ENCODE results near the gene F2RL2. TPM values are rescaled to one million over a fixed set of nuclear protein-coding genes. Genes with fewer than 3 reads are reported as not detected.

The F2RL2 gene
- total and polyA plus RNA-seq, 4 donors: 0.08 to 1.3 (median 0.78) TPM

- TF ChIP-seq, protein P1, sequence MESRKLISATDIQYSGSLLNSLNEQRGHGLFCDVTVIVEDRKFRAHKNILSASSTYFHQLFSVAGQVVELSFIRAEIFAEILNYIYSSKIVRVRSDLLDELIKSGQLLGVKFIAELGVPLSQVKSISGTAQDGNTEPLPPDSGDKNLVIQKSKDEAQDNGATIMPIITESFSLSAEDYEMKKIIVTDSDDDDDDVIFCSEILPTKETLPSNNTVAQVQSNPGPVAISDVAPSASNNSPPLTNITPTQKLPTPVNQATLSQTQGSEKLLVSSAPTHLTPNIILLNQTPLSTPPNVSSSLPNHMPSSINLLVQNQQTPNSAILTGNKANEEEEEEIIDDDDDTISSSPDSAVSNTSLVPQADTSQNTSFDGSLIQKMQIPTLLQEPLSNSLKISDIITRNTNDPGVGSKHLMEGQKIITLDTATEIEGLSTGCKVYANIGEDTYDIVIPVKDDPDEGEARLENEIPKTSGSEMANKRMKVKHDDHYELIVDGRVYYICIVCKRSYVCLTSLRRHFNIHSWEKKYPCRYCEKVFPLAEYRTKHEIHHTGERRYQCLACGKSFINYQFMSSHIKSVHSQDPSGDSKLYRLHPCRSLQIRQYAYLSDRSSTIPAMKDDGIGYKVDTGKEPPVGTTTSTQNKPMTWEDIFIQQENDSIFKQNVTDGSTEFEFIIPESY (IDR thresholded peaks at IDR 0.05): no peak
- TF ChIP-seq YY1 (IDR thresholded peaks at IDR 0.05) (no peak), GABPA (IDR thresholded peaks at IDR 0.05 in 1 of 2, conservative IDR thresholded peaks at IDR 0.05 in 1 of 2) (no peak), EGR1 (IDR thresholded peaks at IDR 0.05; ENCODE audit: low read depth in 2 of 2) (no peak), ATF3 (IDR thresholded peaks at IDR 0.05) (no peak), REST (IDR thresholded peaks at IDR 0.05) (no peak), HNF4A (conservative IDR thresholded peaks at IDR 0.05) (no peak), FOXA2 (IDR thresholded peaks at IDR 0.05) (no peak), RAD21 (IDR thresholded peaks at IDR 0.05) (no peak), MAX (IDR thresholded peaks at IDR 0.05) (no peak), JUND (IDR thresholded peaks at IDR 0.05) (no peak), NR2F2 (IDR thresholded peaks at IDR 0.05) (no peak), TAF1 (conservative IDR thresholded peaks at IDR 0.05) (no peak), FOXA1 (IDR thresholded peaks at IDR 0.05) (no peak)
- TF ChIP-seq, protein P2, sequence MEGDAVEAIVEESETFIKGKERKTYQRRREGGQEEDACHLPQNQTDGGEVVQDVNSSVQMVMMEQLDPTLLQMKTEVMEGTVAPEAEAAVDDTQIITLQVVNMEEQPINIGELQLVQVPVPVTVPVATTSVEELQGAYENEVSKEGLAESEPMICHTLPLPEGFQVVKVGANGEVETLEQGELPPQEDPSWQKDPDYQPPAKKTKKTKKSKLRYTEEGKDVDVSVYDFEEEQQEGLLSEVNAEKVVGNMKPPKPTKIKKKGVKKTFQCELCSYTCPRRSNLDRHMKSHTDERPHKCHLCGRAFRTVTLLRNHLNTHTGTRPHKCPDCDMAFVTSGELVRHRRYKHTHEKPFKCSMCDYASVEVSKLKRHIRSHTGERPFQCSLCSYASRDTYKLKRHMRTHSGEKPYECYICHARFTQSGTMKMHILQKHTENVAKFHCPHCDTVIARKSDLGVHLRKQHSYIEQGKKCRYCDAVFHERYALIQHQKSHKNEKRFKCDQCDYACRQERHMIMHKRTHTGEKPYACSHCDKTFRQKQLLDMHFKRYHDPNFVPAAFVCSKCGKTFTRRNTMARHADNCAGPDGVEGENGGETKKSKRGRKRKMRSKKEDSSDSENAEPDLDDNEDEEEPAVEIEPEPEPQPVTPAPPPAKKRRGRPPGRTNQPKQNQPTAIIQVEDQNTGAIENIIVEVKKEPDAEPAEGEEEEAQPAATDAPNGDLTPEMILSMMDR (IDR thresholded peaks at IDR 0.05; ENCODE audit: low read depth, low read length, missing input control): no peak
- Histone ChIP-seq H3K36me3 (ENCODE audit: control insufficient read depth in 4 of 4, insufficient read depth in 3 of 4, low read depth in 1 of 4, low read length in 3 of 4) (peaks cover 7 to 64% (median 41%) of the 10 kb centered on the region in 4 donors), H3K27ac (ENCODE audit: low read depth in 1 of 2, low read length in 2 of 2) (no peak overlapping the region), H3K9me3 (ENCODE audit: control insufficient read depth in 4 of 4, low read length in 3 of 4) (no peaks in the 10 kb centered on the region), H3K27me3 (ENCODE audit: control insufficient read depth in 4 of 4, insufficient read depth in 4 of 4, low read length in 3 of 4) (no peaks in the 10 kb centered on the region), H3K4me1 (ENCODE audit: control insufficient read depth in 4 of 4, insufficient read depth in 4 of 4, low read length in 3 of 4) (no peaks in the 10 kb centered on the region), H3K9ac (ENCODE audit: low read depth in 1 of 2, low read length in 2 of 2) (no peak overlapping the region), H3K4me3 (ENCODE audit: low read depth in 1 of 3, low read length in 3 of 3) (no peak overlapping the region)
- 99% methylated on average over 5 of the region's 5 CpGs for WGBS
- DNase-seq (ENCODE audit: low spot score): no peak
Observed at GRCh38 chr5:76669245-76669644, 46.0 kb upstream of the F2RL2 start.

GRCh38 chr5:76667495-76667894 is 44.3 kb upstream of the F2RL2 start:
- Histone ChIP-seq H3K9me3 (ENCODE audit: control insufficient read depth in 4 of 4, low read length in 3 of 4) (no peaks in the 10 kb centered on the region), H3K36me3 (ENCODE audit: control insufficient read depth in 4 of 4, insufficient read depth in 3 of 4, low read depth in 1 of 4, low read length in 3 of 4) (peaks cover 7 to 54% (median 36%) of the 10 kb centered on the region in 4 donors), H3K27me3 (ENCODE audit: control insufficient read depth in 4 of 4, insufficient read depth in 4 of 4, low read length in 3 of 4) (no peaks in the 10 kb centered on the region), H3K27ac (ENCODE audit: low read depth in 1 of 2, low read length in 2 of 2) (no peak overlapping the region), H3K9ac (ENCODE audit: low read depth in 1 of 2, low read length in 2 of 2) (no peak overlapping the region), H3K4me3 (ENCODE audit: low read depth in 1 of 3, low read length in 3 of 3) (no peak overlapping the region), H3K4me1 (ENCODE audit: control insufficient read depth in 4 of 4, insufficient read depth in 4 of 4, low read length in 3 of 4) (no peaks in the 10 kb centered on the region)
- no peak for DNase-seq (ENCODE audit: low spot score)
- 84% methylated on average over 2 of the region's 2 CpGs for WGBS
- TF ChIP-seq HNF4A (conservative IDR thresholded peaks at IDR 0.05): no peak
- no peak for TF ChIP-seq GABPA (IDR thresholded peaks at IDR 0.05 in 1 of 2, conservative IDR thresholded peaks at IDR 0.05 in 1 of 2)
- no peak for TF ChIP-seq EGR1 (IDR thresholded peaks at IDR 0.05; ENCODE audit: low read depth in 2 of 2)
- TF ChIP-seq REST (IDR thresholded peaks at IDR 0.05): no peak
- no peak for TF ChIP-seq HNF4G (IDR thresholded peaks at IDR 0.05)
- TF ChIP-seq NR2F2 (IDR thresholded peaks at IDR 0.05): no peak
- no peak for TF ChIP-seq SP1 (IDR thresholded peaks at IDR 0.05)
- TF ChIP-seq, protein P1 (IDR thresholded peaks at IDR 0.05): no peak
- TF ChIP-seq MAX (IDR thresholded peaks at IDR 0.05): no peak
- no peak for TF ChIP-seq FOXA2 (IDR thresholded peaks at IDR 0.05)
- no peak for TF ChIP-seq FOXA1 (IDR thresholded peaks at IDR 0.05)
- no peak for TF ChIP-seq YY1 (IDR thresholded peaks at IDR 0.05)
- no peak for TF ChIP-seq TAF1 (conservative IDR thresholded peaks at IDR 0.05)

All from liver (tissue), 9 donors.